Dendritic cell treated with granulocyte-macrophage colony-stimulating factor and Interleukin-4, amounts not matched to agents 40 ng/mL and 50 ng/mL, for 4 days (primary cell): Measurements from ENCODE around the gene CLEC10A.
"Not testable (repeated sequence)": the region's sequence is repeated elsewhere in the genome, so short reads cannot be mapped to it uniquely, and the experiment has no call there.

ENCODE experiments used
- H3K27ac Mint-ChIP-seq: one replicate; pipeline ENCODE4 v1.8.0; 2022; ENCODE audit warnings: mild to moderate bottlenecking, mixed read lengths
- H3K27me3 Mint-ChIP-seq: one replicate; pipeline ENCODE4 v1.8.0; 2022; ENCODE audit warnings: mild to moderate bottlenecking, mixed read lengths
- H3K36me3 Mint-ChIP-seq: one replicate; pipeline ENCODE4 v1.8.0; 2022; ENCODE audit warnings: low read depth, mixed read lengths
- H3K4me1 Mint-ChIP-seq: one replicate; pipeline ENCODE4 v1.8.0; 2022; ENCODE audit warnings: low read depth, mixed read lengths
- H3K4me3 Mint-ChIP-seq: one replicate; pipeline ENCODE4 v1.8.0; 2022; ENCODE audit warnings: mild to moderate bottlenecking, moderate library complexity, mixed read lengths
- H3K9me3 Mint-ChIP-seq: one replicate; pipeline ENCODE4 v1.8.0; 2022; ENCODE audit warnings: mixed read lengths
- intact Hi-C: fragments of 100-400 bp; cut with micrococcal nuclease; formaldehyde crosslinking; loops from one replicate; pipeline ENCODE4 v1.15.0; 2022

Gene CLEC10A

GRCh38 chr17:7046725-7047397 is 33.2 kb downstream of the CLEC10A start:
- Mint-ChIP-seq H3K27ac (peak overlapping the region; percentile 70), H3K27me3 (peaks cover 39% of the 10 kb centered on the region), H3K4me3 (peak overlapping the region; percentile 70), H3K4me1 (peaks cover 41% of the 10 kb centered on the region)
- intact Hi-C loops, result loop anchor here (2.0 kb wide), 1 partner anchor 130 kb away; no protein-coding TSS in a partner anchor
- not testable (repeated sequence) for H3K36me3 Mint-ChIP-seq, H3K9me3 Mint-ChIP-seq

- Mint-ChIP-seq H3K36me3 (no peaks in the 10 kb centered on the region), H3K27me3 (peaks cover 45% of the 10 kb centered on the region), H3K4me3 (peak overlapping the region; percentile 70), H3K9me3 (no peaks in the 10 kb centered on the region), H3K27ac (peak overlapping the region; percentile 70), H3K4me1 (peaks cover 43% of the 10 kb centered on the region)
- intact Hi-C loops, result loop anchor here (2.0 kb wide), 1 partner anchor 131 kb away; no protein-coding TSS in a partner anchor
Measured at GRCh38 chr17:7046127-7046724, 33.8 kb downstream of the CLEC10A start.

GRCh38 chr17:7045492-7046126 is 34.4 kb downstream of the CLEC10A start:
- H3K27me3 Mint-ChIP-seq, result peaks cover 51% of the 10 kb centered on the region
- intact Hi-C loops, result loop anchor here (1.0 to 2.0 kb wide), 2 partner anchors 131 to 251 kb away; no protein-coding TSS in a partner anchor
- peaks cover 43% of the 10 kb centered on the region for H3K4me1 Mint-ChIP-seq
- H3K27ac Mint-ChIP-seq, result peak overlapping the region; percentile 70
- no peaks in the 10 kb centered on the region for H3K36me3 Mint-ChIP-seq
- H3K4me3 Mint-ChIP-seq, result no peak overlapping the region
- H3K9me3 Mint-ChIP-seq, result no peaks in the 10 kb centered on the region

GRCh38 chr17:7043497-7044198 is 36.4 kb downstream of the CLEC10A start, which contains the start of gene SLC16A11:
SLC16A11 (minus strand) TSS chr17:7044092; CDS start chr17:7043513, 579 bp downstream.
- Mint-ChIP-seq H3K4me1 (peaks cover 44% of the 10 kb centered on the region), H3K27ac (peak within 1 kb of the TSS; percentile 58), H3K36me3 (peaks cover 6% of the 10 kb centered on the region), H3K27me3 (peaks cover 53% of the 10 kb centered on the region), H3K4me3 (peak within 1 kb of the TSS; percentile 70), H3K9me3 (no peaks in the 10 kb centered on the region)
- intact Hi-C loops, result no loop called here

- peak overlapping the region; percentile 58 for H3K27ac Mint-ChIP-seq
- H3K4me1 Mint-ChIP-seq, result peaks cover 49% of the 10 kb centered on the region
- peaks cover 56% of the 10 kb centered on the region for H3K27me3 Mint-ChIP-seq
- intact Hi-C loops, result no loop called here
- H3K9me3 Mint-ChIP-seq, result no peaks in the 10 kb centered on the region
- H3K4me3 Mint-ChIP-seq, result peak overlapping the region; percentile 70
- peaks cover 11% of the 10 kb centered on the region for H3K36me3 Mint-ChIP-seq
Measured at GRCh38 chr17:7043182-7043496, 36.9 kb downstream of the CLEC10A start.

GRCh38 chr17:7042501-7043181 is 37.4 kb downstream of the CLEC10A start:
- H3K9me3 Mint-ChIP-seq, result no peaks in the 10 kb centered on the region
- H3K27ac Mint-ChIP-seq, result peak overlapping the region; percentile 58
- H3K27me3 Mint-ChIP-seq, result peaks cover 56% of the 10 kb centered on the region
- peaks cover 53% of the 10 kb centered on the region for H3K4me1 Mint-ChIP-seq
- peaks cover 12% of the 10 kb centered on the region for H3K36me3 Mint-ChIP-seq
- peak overlapping the region; percentile 50 for H3K4me3 Mint-ChIP-seq
- intact Hi-C loops, result no loop called here

GRCh38 chr17:7041607-7042500 is 38.2 kb downstream of the CLEC10A start:
- peaks cover 49% of the 10 kb centered on the region for H3K4me1 Mint-ChIP-seq
- intact Hi-C loops, result no loop called here
- H3K36me3 Mint-ChIP-seq, result peaks cover 12% of the 10 kb centered on the region

GRCh38 chr17:7039832-7040231 is 40.2 kb downstream of the CLEC10A start:
- Mint-ChIP-seq H3K27ac (no peak overlapping the region), H3K27me3 (peaks cover 45% of the 10 kb centered on the region), H3K4me1 (peaks cover 52% of the 10 kb centered on the region), H3K4me3 (no peak overlapping the region), H3K9me3 (no peaks in the 10 kb centered on the region), H3K36me3 (peaks cover 26% of the 10 kb centered on the region)
- intact Hi-C loops, result no loop called here

More at GRCh38 chr17:7041607-7042500, 38.2 kb downstream of the CLEC10A start:
- Mint-ChIP-seq H3K27me3 (peaks cover 56% of the 10 kb centered on the region), H3K4me3 (peak overlapping the region; percentile 50), H3K9me3 (no peaks in the 10 kb centered on the region), H3K27ac (peak overlapping the region; percentile 58)

GRCh38 chr17:7038025-7038862 is 41.8 kb downstream of the CLEC10A start:
- Mint-ChIP-seq H3K4me3 (no peak overlapping the region), H3K27me3 (peaks cover 31% of the 10 kb centered on the region), H3K4me1 (peaks cover 45% of the 10 kb centered on the region), H3K36me3 (peaks cover 26% of the 10 kb centered on the region), H3K9me3 (no peaks in the 10 kb centered on the region), H3K27ac (no peak overlapping the region)
- intact Hi-C loops, result no loop called here

GRCh38 chr17:7035591-7036368 is 44.3 kb downstream of the CLEC10A start, which contains the start of gene SLC16A13:
SLC16A13 (plus strand) TSS chr17:7036015; CDS start chr17:7036383, 368 bp downstream.
- intact Hi-C loops, result no loop called here
- H3K27me3 Mint-ChIP-seq, result peaks cover 7% of the 10 kb centered on the region
- peak within 1 kb of the TSS; percentile 90 for H3K4me3 Mint-ChIP-seq
- peaks cover 26% of the 10 kb centered on the region for H3K36me3 Mint-ChIP-seq
- H3K27ac Mint-ChIP-seq, result peak within 1 kb of the TSS; percentile 90
- no peaks in the 10 kb centered on the region for H3K9me3 Mint-ChIP-seq
- peaks cover 30% of the 10 kb centered on the region for H3K4me1 Mint-ChIP-seq

GRCh38 chr17:7034955-7035590 is 45.0 kb downstream of the CLEC10A start:
- intact Hi-C loops, result no loop called here
- Mint-ChIP-seq H3K27me3 (peaks cover 3% of the 10 kb centered on the region), H3K9me3 (no peaks in the 10 kb centered on the region), H3K36me3 (peaks cover 26% of the 10 kb centered on the region), H3K4me1 (peaks cover 37% of the 10 kb centered on the region), H3K27ac (peak overlapping the region; percentile 90), H3K4me3 (peak overlapping the region; percentile 90)
